ENCODE data around the gene RNU6-9.
A peak's percentile ranks its signal among the peaks of the same experiment; 100 is the strongest.

The RNU6-9 gene

GRCh38 chr19:937259-937694 lies 44.0 kb downstream of the RNU6-9 start:
- no peak for DNase-seq

GRCh38 chr19:938233-938923 lies 45.1 kb downstream of the RNU6-9 start:
- no peak for DNase-seq

GRCh38 chr19:939439-939838 lies 46.2 kb downstream of the RNU6-9 start:
- no peak for DNase-seq

GRCh38 chr19:939922-940321 lies 46.6 kb downstream of the RNU6-9 start:
- no peak for DNase-seq

GRCh38 chr19:940591-941291 lies 47.5 kb downstream of the RNU6-9 start:
- DNase-seq, result peak; percentile 67

- no peak for DNase-seq
These were observed 48.2 kb downstream of the RNU6-9 start for GRCh38 chr19:941292-942132.

GRCh38 chr19:942133-942645 lies 48.9 kb downstream of the RNU6-9 start:
- no peak for DNase-seq
